AG09319 (cell line): ENCODE data around the gene CSRNP3.

Source experiments
- DNase-seq: peaks from one replicate; pipeline ENCODE4 v3.0.0-alpha.2; 2010; ENCODE audit warnings: low read depth; ENCODE audit errors: extremely low read depth
- CTCF ChIP-seq: IDR thresholded peaks from 2 replicates; pipeline ENCODE4 v1.5.1; 2011; ENCODE audit warnings: low read depth, mild to moderate bottlenecking, inconsistent platforms, low read length, moderate library complexity

Gene CSRNP3

GRCh38 chr2:165467921-165468320 lies 1.6 kb upstream of the CSRNP3 start:
- TF ChIP-seq CTCF = no peak
- DNase-seq = no peak

GRCh38 chr2:165470361-165470760 lies 863 bp downstream of the CSRNP3 start:
- DNase-seq = no peak
- no peak for TF ChIP-seq CTCF

DNA sequence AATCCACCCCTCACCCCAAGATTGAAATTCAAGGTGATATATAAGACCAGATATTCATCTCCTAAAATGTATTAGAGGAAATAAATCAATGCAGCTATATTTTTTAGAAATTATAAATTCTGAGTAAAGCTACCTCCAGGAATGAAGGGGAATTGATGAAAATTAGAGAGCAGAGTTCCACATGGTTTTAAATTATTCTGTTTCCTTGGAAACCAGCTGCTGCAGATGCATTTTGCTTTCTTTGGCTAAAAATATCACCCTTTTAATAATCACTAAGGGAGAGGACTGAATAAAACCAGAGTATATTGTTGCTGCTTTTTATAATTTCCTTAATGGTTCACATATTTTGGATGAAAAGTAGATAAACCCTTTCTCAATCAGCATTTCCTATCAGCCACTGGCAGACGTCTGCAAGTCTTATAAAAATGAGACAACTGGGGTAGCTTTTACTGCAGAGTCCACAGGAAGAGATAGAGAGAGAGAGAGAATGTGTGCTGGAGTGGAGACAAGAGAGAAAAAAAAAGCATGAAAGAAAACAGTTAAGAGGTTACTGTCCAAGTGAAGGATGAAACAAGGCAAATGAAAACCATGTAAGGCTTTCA lies 2.0 kb downstream of the CSRNP3 start:
- no peak for TF ChIP-seq CTCF
- no peak for DNase-seq

GRCh38 chr2:165472922-165473321 lies 3.4 kb downstream of the CSRNP3 start:
- TF ChIP-seq CTCF = no peak
- DNase-seq = no peak

- DNase-seq = no peak
- no peak for TF ChIP-seq CTCF
Measured at GRCh38 chr2:165474619-165475276, 5.2 kb downstream of the CSRNP3 start.

DNA sequence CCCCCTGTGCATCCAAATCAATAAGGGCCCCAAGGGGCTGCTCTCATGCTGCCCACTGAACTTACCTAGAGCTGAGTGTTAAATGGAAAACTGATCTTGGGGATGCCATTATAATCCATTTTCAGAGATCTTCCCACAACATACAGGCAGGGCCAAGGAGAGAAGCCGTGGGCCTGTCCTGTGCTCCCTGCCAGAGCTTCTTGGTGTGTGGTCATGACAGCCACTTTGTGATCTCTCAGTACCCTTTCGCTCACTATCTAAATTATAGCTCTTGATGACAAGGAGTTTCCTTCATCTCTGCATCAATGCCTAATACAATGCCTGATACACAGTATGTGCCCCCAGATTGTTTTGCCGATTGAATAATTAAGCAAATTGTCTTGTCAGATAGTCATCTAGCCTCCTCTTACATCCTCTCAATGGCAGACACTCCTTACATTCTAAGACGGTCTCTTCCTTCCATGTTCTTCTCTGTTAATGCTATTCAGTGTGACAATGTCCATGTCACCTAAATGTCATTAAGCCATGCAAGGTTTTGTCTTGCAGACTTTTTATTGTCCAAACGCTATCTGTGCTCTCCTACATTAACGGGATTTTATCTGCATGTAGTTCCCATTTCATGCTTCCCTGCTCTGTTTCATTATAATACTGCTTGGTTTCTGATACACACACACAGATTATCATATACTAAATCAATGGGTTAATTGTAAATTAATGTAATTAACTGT lies 5.9 kb downstream of the CSRNP3 start:
- TF ChIP-seq CTCF = no peak
- no peak for DNase-seq

- TF ChIP-seq CTCF = no peak
Measured at GRCh38 chr2:165479856-165480255, 10.4 kb downstream of the CSRNP3 start.

More at GRCh38 chr2:165479856-165480255, 10.4 kb downstream of the CSRNP3 start:
- no peak for DNase-seq
